ENCODE data around the gene RNPEP. TPM values are rescaled to one million over a fixed set of nuclear protein-coding genes. Genes with fewer than 3 reads are reported as not detected.

Gene RNPEP
- total and polyA plus RNA-seq, 2 of the 13 experiments (the other 11 are each of a cell fraction or from before 2014, with no cell fraction given) = 20.6 to 38.4 TPM

DNA sequence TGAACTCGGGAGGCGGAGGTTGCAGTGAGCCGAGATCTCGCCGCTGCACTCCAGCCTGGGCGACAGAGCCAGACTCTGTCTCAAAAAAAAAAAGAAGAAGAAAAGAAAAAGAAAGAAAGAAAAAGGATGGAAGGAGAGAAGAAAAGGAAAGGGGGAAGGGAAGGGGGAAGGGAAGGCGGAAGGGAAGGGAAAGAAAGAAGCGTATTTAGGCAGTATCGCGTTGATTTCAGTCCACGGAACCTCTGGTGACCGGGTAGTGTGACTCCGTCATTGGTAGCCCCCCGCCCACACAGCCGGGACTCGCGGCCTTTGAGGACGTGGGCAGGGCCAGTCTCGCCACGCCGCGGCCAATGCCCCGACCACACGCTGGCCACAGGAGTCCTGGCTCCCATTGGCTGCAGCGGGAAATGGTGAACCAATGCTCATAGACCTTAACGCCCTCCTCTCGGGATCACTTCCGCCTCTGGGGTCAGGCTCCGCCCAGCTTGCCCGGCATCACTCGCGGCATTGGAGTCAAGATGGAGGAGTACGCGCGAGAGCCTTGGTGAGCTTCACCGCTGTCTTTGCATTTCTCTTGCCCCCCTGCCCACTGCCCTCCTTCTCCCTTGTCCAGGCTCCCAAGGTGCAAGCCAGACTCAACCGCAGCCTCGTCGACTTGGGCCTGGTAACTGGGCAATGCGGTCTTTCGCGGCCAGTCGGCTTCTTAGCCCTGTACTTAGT is 27.3 kb upstream of the RNPEP start, which contains the start of gene TIMM17A (continued):
- TF ChIP-seq, protein P1, sequence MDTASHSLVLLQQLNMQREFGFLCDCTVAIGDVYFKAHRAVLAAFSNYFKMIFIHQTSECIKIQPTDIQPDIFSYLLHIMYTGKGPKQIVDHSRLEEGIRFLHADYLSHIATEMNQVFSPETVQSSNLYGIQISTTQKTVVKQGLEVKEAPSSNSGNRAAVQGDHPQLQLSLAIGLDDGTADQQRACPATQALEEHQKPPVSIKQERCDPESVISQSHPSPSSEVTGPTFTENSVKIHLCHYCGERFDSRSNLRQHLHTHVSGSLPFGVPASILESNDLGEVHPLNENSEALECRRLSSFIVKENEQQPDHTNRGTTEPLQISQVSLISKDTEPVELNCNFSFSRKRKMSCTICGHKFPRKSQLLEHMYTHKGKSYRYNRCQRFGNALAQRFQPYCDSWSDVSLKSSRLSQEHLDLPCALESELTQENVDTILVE (CRISPR knock-in tag; IDR thresholded peaks at IDR 0.05) = 0 out of 2 replicates have a peak, but pooled peaks have one; percentile 24
- TF ChIP-seq ZNF451 (CRISPR knock-in tag; IDR thresholded peaks at IDR 0.05) (no peak), FOSL2 (CRISPR knock-in tag; IDR thresholded peaks at IDR 0.05) (peak; percentile 27; the same call in 1 of the 2 replicates), ZNF7 (CRISPR knock-in tag; IDR thresholded peaks at IDR 0.05) (no peak), HMGA1 (CRISPR knock-in tag; conservative IDR thresholded peaks at IDR 0.05) (no peak), NR2F1 (CRISPR knock-in tag; IDR thresholded peaks at IDR 0.05) (no peak), RBFOX2 (IDR thresholded peaks at IDR 0.05; ENCODE audit: low read depth, low read length) (peak; percentile 87), SP4 (CRISPR knock-in tag; IDR thresholded peaks at IDR 0.05) (peak; percentile 96), ERF (CRISPR knock-in tag; IDR thresholded peaks at IDR 0.05) (peak; percentile 85), KMT2B (CRISPR knock-in tag; IDR thresholded peaks at IDR 0.05) (peak; percentile 84), ZNF350 (CRISPR knock-in tag; IDR thresholded peaks at IDR 0.05; ENCODE audit: borderline replicate concordance, low read depth) (peak; percentile 59; the same call in 1 of the 2 replicates), SIN3B (IDR thresholded peaks at IDR 0.05; ENCODE audit: low read length) (peak; percentile 83), TBP (CRISPR knock-in tag; IDR thresholded peaks at IDR 0.05) (no peak), NFATC3 (CRISPR knock-in tag; IDR thresholded peaks at IDR 0.05) (0 out of 2 replicates have a peak, but pooled peaks have one; percentile 43)
- TF ChIP-seq, protein P2, sequence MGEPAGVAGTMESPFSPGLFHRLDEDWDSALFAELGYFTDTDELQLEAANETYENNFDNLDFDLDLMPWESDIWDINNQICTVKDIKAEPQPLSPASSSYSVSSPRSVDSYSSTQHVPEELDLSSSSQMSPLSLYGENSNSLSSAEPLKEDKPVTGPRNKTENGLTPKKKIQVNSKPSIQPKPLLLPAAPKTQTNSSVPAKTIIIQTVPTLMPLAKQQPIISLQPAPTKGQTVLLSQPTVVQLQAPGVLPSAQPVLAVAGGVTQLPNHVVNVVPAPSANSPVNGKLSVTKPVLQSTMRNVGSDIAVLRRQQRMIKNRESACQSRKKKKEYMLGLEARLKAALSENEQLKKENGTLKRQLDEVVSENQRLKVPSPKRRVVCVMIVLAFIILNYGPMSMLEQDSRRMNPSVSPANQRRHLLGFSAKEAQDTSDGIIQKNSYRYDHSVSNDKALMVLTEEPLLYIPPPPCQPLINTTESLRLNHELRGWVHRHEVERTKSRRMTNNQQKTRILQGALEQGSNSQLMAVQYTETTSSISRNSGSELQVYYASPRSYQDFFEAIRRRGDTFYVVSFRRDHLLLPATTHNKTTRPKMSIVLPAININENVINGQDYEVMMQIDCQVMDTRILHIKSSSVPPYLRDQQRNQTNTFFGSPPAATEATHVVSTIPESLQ (CRISPR knock-in tag; conservative IDR thresholded peaks at IDR 0.05) = 0 out of 2 replicates have a peak, but pooled peaks have one; percentile 22
- TF ChIP-seq, protein P3, sequence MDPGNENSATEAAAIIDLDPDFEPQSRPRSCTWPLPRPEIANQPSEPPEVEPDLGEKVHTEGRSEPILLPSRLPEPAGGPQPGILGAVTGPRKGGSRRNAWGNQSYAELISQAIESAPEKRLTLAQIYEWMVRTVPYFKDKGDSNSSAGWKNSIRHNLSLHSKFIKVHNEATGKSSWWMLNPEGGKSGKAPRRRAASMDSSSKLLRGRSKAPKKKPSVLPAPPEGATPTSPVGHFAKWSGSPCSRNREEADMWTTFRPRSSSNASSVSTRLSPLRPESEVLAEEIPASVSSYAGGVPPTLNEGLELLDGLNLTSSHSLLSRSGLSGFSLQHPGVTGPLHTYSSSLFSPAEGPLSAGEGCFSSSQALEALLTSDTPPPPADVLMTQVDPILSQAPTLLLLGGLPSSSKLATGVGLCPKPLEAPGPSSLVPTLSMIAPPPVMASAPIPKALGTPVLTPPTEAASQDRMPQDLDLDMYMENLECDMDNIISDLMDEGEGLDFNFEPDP (CRISPR knock-in tag; conservative IDR thresholded peaks at IDR 0.05) = no peak
- TF ChIP-seq, protein P4, sequence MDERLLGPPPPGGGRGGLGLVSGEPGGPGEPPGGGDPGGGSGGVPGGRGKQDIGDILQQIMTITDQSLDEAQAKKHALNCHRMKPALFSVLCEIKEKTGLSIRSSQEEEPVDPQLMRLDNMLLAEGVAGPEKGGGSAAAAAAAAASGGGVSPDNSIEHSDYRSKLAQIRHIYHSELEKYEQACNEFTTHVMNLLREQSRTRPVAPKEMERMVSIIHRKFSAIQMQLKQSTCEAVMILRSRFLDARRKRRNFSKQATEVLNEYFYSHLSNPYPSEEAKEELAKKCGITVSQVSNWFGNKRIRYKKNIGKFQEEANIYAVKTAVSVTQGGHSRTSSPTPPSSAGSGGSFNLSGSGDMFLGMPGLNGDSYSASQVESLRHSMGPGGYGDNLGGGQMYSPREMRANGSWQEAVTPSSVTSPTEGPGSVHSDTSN (CRISPR knock-in tag; IDR thresholded peaks at IDR 0.05) = no peak
- TF ChIP-seq, protein P5, sequence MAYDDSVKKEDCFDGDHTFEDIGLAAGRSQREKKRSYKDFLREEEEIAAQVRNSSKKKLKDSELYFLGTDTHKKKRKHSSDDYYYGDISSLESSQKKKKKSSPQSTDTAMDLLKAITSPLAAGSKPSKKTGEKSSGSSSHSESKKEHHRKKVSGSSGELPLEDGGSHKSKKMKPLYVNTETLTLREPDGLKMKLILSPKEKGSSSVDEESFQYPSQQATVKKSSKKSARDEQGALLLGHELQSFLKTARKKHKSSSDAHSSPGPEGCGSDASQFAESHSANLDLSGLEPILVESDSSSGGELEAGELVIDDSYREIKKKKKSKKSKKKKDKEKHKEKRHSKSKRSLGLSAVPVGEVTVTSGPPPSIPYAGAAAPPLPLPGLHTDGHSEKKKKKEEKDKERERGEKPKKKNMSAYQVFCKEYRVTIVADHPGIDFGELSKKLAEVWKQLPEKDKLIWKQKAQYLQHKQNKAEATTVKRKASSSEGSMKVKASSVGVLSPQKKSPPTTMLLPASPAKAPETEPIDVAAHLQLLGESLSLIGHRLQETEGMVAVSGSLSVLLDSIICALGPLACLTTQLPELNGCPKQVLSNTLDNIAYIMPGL (CRISPR knock-in tag; IDR thresholded peaks at IDR 0.05; ENCODE audit: borderline replicate concordance in 1 of 2, low read depth in 1 of 2) = peak in 1 of 2 experiments; percentile 87; a peak in 3 of 4 replicates
- TF ChIP-seq, protein P6, sequence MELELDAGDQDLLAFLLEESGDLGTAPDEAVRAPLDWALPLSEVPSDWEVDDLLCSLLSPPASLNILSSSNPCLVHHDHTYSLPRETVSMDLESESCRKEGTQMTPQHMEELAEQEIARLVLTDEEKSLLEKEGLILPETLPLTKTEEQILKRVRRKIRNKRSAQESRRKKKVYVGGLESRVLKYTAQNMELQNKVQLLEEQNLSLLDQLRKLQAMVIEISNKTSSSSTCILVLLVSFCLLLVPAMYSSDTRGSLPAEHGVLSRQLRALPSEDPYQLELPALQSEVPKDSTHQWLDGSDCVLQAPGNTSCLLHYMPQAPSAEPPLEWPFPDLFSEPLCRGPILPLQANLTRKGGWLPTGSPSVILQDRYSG (CRISPR knock-in tag; IDR thresholded peaks at IDR 0.05) = 0 out of 2 replicates have a peak, but pooled peaks have one; percentile 55
- TF ChIP-seq, protein P7, sequence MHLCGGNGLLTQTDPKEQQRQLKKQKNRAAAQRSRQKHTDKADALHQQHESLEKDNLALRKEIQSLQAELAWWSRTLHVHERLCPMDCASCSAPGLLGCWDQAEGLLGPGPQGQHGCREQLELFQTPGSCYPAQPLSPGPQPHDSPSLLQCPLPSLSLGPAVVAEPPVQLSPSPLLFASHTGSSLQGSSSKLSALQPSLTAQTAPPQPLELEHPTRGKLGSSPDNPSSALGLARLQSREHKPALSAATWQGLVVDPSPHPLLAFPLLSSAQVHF (CRISPR knock-in tag; IDR thresholded peaks at IDR 0.05) = no peak

Measured in HepG2 (cell line).